Body of pancreas (tissue), 4 donors: ENCODE data around the gene STOML1. TPM values are rescaled to one million over a fixed set of nuclear protein-coding genes. Genes with fewer than 3 reads are reported as not detected.

Source experiments
- ATAC-seq: fragments of 150-250 bp; one replicate; pipeline ENCODE4 v1.9.1; 2016
- DNase-seq, 4 donors: peaks; one replicate each; pipeline ENCODE4 v3.0.0-alpha.2; 2019
- H3K27ac ChIP-seq, 4 donors: fragments of 200-600 bp; sonication (generic); 1 replicate in 3 of 4; 2 replicates in 1 of 4; pipeline versions ENCODE4 v1.5.1 to v1.6.1; 2016 to 2019; ENCODE audit warnings: mild to moderate bottlenecking in 1 of 4, mixed read lengths in 1 of 4, moderate library complexity in 1 of 4
- H3K27me3 ChIP-seq, 2 donors: fragments of 200-600 bp; sonication (generic); one replicate each; pipeline ENCODE4 v1.6.0; 2016; ENCODE audit warnings: mild to moderate bottlenecking in 1 of 2
- H3K36me3 ChIP-seq, 2 donors: fragments of 200-600 bp; sonication (generic); replicated peaks in 1 of 2; 2 replicates each; pipeline ENCODE4 v1.5.1; 2016; ENCODE audit warnings: low read depth in 2 of 2; ENCODE audit not compliant: insufficient read depth in 1 of 2
- H3K4me1 ChIP-seq: fragments of 200-600 bp; sonication (generic); one replicate; pipeline ENCODE4 v1.6.0; 2016
- H3K4me3 ChIP-seq, 2 donors: fragments of 200-600 bp; sonication (generic); 1 replicate in 1 of 2; 2 replicates in 1 of 2; pipeline ENCODE4 v1.5.1; 2016 to 2019
- H3K9me3 ChIP-seq, 3 donors: fragments of 200-600 bp; sonication (generic); 1 replicate in 2 of 3; 2 replicates in 1 of 3; pipeline ENCODE4 v1.5.1; 2016
- CTCF ChIP-seq, 7 experiments: fragments of 450-650 bp in 4 of 7; fragments of 200-600 bp in 3 of 7; sonication (generic) in 3 of 7; IDR thresholded peaks; one replicate each; pipeline ENCODE4 v1.5.1; 2016 to 2019; ENCODE audit warnings: antibody characterized with exemption in 7 of 7
- POLR2A ChIP-seq, 3 donors: fragments of 450-650 bp; IDR thresholded peaks; one replicate each; pipeline ENCODE4 v1.6.1; 2016; ENCODE audit warnings: antibody characterized with exemption in 3 of 3, mild to moderate bottlenecking in 2 of 3
- WGBS, 2 donors: methylation state at CpG; one replicate each; pipeline ENCODE4 v1.1.5; 2017; 5-methylcytosine and 5-hydroxymethylcytosine counted together
- intact Hi-C: fragments of 100-400 bp; cut with DNase I; formaldehyde crosslinking; loops from one replicate; pipeline ENCODE4 v1.15.1; 2023
- total RNA-seq, 2 donors: library from RNA; depleted of rRNA; stranded (reverse); fragments of >200 nt; gene quantifications; one replicate each; pipeline ENCODE4 v1.1.0, GENCODE V29; 2016

Gene STOML1
- total RNA-seq, 2 donors from 2014 or later = 6.0 to 10.2 TPM

- ATAC-seq (no peak), DNase-seq (no peak)
- Histone ChIP-seq H3K9me3 (no peaks in the 10 kb centered on the region), H3K36me3 (no peaks in the 10 kb centered on the region), H3K4me3 (no peak overlapping the region), H3K27ac (no peak overlapping the region), H3K27me3 (no peaks in the 10 kb centered on the region), H3K4me1 (no peaks in the 10 kb centered on the region)
- intact Hi-C loops = no loop called here
- 75 to 87% methylated on average over 8 to 10 of the region's 10 CpGs for WGBS, 2 donors
- TF ChIP-seq POLR2A (IDR thresholded peaks at IDR 0.05) = no peak
- TF ChIP-seq CTCF (IDR thresholded peaks at IDR 0.05) = no peak
Observed at GRCh38 chr15:73941871-73942635, 50.0 kb downstream of the STOML1 start.

- Histone ChIP-seq H3K9me3 (no peaks in the 10 kb centered on the region), H3K36me3 (no peaks in the 10 kb centered on the region), H3K4me1 (peaks cover under 1% of the 10 kb centered on the region), H3K27ac (no peak overlapping the region), H3K4me3 (no peak overlapping the region), H3K27me3 (no peaks in the 10 kb centered on the region)
- TF ChIP-seq POLR2A (IDR thresholded peaks at IDR 0.05) (no peak), CTCF (IDR thresholded peaks at IDR 0.05) (no peak)
- no peak for DNase-seq
- no peak for ATAC-seq
- intact Hi-C loops = no loop called here
- whole genome bisulfite sequencing, 2 donors = 83 to 89% methylated on average over 3 of the region's 3 CpGs
Observed at GRCh38 chr15:73941449-73941848, 50.6 kb downstream of the STOML1 start.

GRCh38 chr15:73941044-73941443 is 51.1 kb downstream of the STOML1 start:
- Histone ChIP-seq H3K9me3 (no peaks in the 10 kb centered on the region), H3K27me3 (no peaks in the 10 kb centered on the region), H3K36me3 (no peaks in the 10 kb centered on the region), H3K4me1 (peaks cover 4% of the 10 kb centered on the region), H3K4me3 (no peak overlapping the region), H3K27ac (no peak overlapping the region)
- DNase-seq = no peak
- TF ChIP-seq POLR2A (IDR thresholded peaks at IDR 0.05) = no peak
- no peak for TF ChIP-seq CTCF (IDR thresholded peaks at IDR 0.05)
- 80 to 100% methylated on average over 1 of the region's 1 CpG for WGBS, 2 donors
- peak; percentile 26 for ATAC-seq
- intact Hi-C loops = no loop called here

- no peak overlapping the region for H3K27ac ChIP-seq
- TF ChIP-seq CTCF (IDR thresholded peaks at IDR 0.05) (no peak), POLR2A (IDR thresholded peaks at IDR 0.05) (no peak)
- WGBS, 2 donors = 74 to 76% methylated on average over 7 to 8 of the region's 8 CpGs
- no peaks in the 10 kb centered on the region for H3K36me3 ChIP-seq
- no peak overlapping the region for H3K4me3 ChIP-seq
- no peaks in the 10 kb centered on the region for H3K27me3 ChIP-seq
- DNase-seq (peak in 1 of 4 donors; percentile 3), ATAC-seq (no peak)
- H3K4me1 ChIP-seq = peaks cover 10% of the 10 kb centered on the region
- no peaks in the 10 kb centered on the region for H3K9me3 ChIP-seq
- intact Hi-C loops = no loop called here
Observed at GRCh38 chr15:73940061-73940981, 51.8 kb downstream of the STOML1 start.
